ENCODE measurements around the gene RARRES1.

The RARRES1 gene

GRCh38 chr3:158683230-158683962 lies 48.9 kb downstream of the RARRES1 start:
- DNase-seq, result no peak

GRCh38 chr3:158680861-158681260 lies 51.4 kb downstream of the RARRES1 start:
- DNase-seq, result no peak

GRCh38 chr3:158679547-158680000 lies 52.7 kb downstream of the RARRES1 start:
- no peak for DNase-seq

GRCh38 chr3:158678687-158679086 lies 53.6 kb downstream of the RARRES1 start:
- DNase-seq, result no peak

GRCh38 chr3:158672215-158673176 lies 59.8 kb downstream of the RARRES1 start, which contains the start of gene LXN:
LXN (minus strand) TSS chr3:158672648; CDS start chr3:158672478, 170 bp downstream.
- peak; percentile 84 for DNase-seq

- no peak for DNase-seq
Measured at GRCh38 chr3:158671821-158672214, 60.4 kb downstream of the RARRES1 start.

- no peak for DNase-seq
Measured at GRCh38 chr3:158668506-158668905, 63.8 kb downstream of the RARRES1 start.

- DNase-seq, result no peak
Measured at GRCh38 chr3:158666416-158666815, 65.8 kb downstream of the RARRES1 start.

GRCh38 chr3:158663832-158664231 lies 68.4 kb downstream of the RARRES1 start:
- no peak for DNase-seq

GRCh38 chr3:158663246-158663645 lies 69.0 kb downstream of the RARRES1 start:
- DNase-seq, result no peak

GRCh38 chr3:158660711-158661110 lies 71.5 kb downstream of the RARRES1 start:
- DNase-seq, result no peak

- DNase-seq, result peak; percentile 21
Measured at GRCh38 chr3:158659454-158660237, 72.6 kb downstream of the RARRES1 start.

- DNase-seq, result no peak
Measured at GRCh38 chr3:158658889-158659288, 73.4 kb downstream of the RARRES1 start.

- DNase-seq, result no peak
Measured at GRCh38 chr3:158652463-158652862, 79.8 kb downstream of the RARRES1 start.

- no peak for DNase-seq
Measured at GRCh38 chr3:158651192-158651591, 81.1 kb downstream of the RARRES1 start.

- no peak for DNase-seq
Measured at GRCh38 chr3:158649791-158650190, 82.5 kb downstream of the RARRES1 start.

Measured in retina (tissue), 1 donor.